Skeletal muscle tissue (tissue), 4 donors: Measurements from ENCODE around the gene PALLD. TPM values are rescaled to one million over a fixed set of nuclear protein-coding genes. Genes with fewer than 3 reads are reported as not detected.
A peak's percentile ranks its signal among the peaks of the same experiment; 100 is the strongest.

ENCODE experiments used
- H3K27ac ChIP-seq: one replicate; pipeline ENCODE4 v1.7.0; 2013; ENCODE audit warnings: mild to moderate bottlenecking, low read depth, low read length, inconsistent platforms
- H3K27me3 ChIP-seq, 3 donors: one replicate each; pipeline ENCODE4 v1.7.0; 2013; ENCODE audit warnings: low read length in 3 of 3; ENCODE audit not compliant: control insufficient read depth in 3 of 3, insufficient read depth in 3 of 3
- H3K36me3 ChIP-seq, 3 donors: one replicate each; pipeline ENCODE4 v1.7.0; 2013; ENCODE audit warnings: low read length in 3 of 3; ENCODE audit not compliant: control insufficient read depth in 3 of 3, insufficient read depth in 3 of 3
- H3K4me1 ChIP-seq, 3 donors: one replicate each; pipeline ENCODE4 v1.7.0; 2013; ENCODE audit warnings: low read length in 3 of 3, mild to moderate bottlenecking in 3 of 3; ENCODE audit not compliant: control insufficient read depth in 3 of 3, insufficient read depth in 3 of 3
- H3K4me3 ChIP-seq, 3 donors: one replicate each; pipeline ENCODE4 v1.7.0; 2013; ENCODE audit warnings: low read length in 3 of 3
- H3K9ac ChIP-seq, 3 donors: one replicate each; pipeline ENCODE4 v1.7.0; 2013; ENCODE audit warnings: low read length in 3 of 3, mild to moderate bottlenecking in 3 of 3, moderate library complexity in 2 of 3, low read depth in 1 of 3
- H3K9me3 ChIP-seq, 3 donors: one replicate each; pipeline ENCODE4 v1.7.0; 2013; ENCODE audit warnings: low read length in 3 of 3; ENCODE audit not compliant: control insufficient read depth in 3 of 3
- total RNA-seq: library from RNA; depleted of rRNA; stranded (reverse); fragments of >200 nt; gene quantifications from one replicate; pipeline ENCODE4 v1.2.3, GENCODE V29; 2014
- donor health status: Osteomylitis.

Gene PALLD
- total RNA-seq, 1 donor from 2014 or later, result 140 TPM

GRCh38 chr4:168782439-168782838 lies 285.6 kb downstream of the PALLD start:
- H3K36me3 ChIP-seq, result no peaks in the 10 kb centered on the region
- H3K27ac ChIP-seq, result no peak overlapping the region
- no peak overlapping the region for H3K9ac ChIP-seq
- H3K4me3 ChIP-seq, result no peak overlapping the region
- H3K27me3 ChIP-seq, result no peaks in the 10 kb centered on the region
- no peaks in the 10 kb centered on the region for H3K9me3 ChIP-seq
- no peaks in the 10 kb centered on the region for H3K4me1 ChIP-seq

GRCh38 chr4:168784786-168785461 lies 288.1 kb downstream of the PALLD start:
- no peaks in the 10 kb centered on the region for H3K27me3 ChIP-seq
- H3K4me1 ChIP-seq, result no peaks in the 10 kb centered on the region
- no peak overlapping the region for H3K9ac ChIP-seq
- no peaks in the 10 kb centered on the region for H3K9me3 ChIP-seq
- H3K27ac ChIP-seq, result no peak overlapping the region
- H3K4me3 ChIP-seq, result no peak overlapping the region
- no peaks in the 10 kb centered on the region for H3K36me3 ChIP-seq

- no peaks in the 10 kb centered on the region for H3K9me3 ChIP-seq
- no peak overlapping the region for H3K27ac ChIP-seq
These were observed 290.5 kb downstream of the PALLD start for GRCh38 chr4:168787334-168787733.

GRCh38 chr4:168787801-168788595 lies 291.1 kb downstream of the PALLD start:
- Histone ChIP-seq H3K27ac (no peak overlapping the region), H3K9ac (no peak overlapping the region), H3K36me3 (no peaks in the 10 kb centered on the region), H3K9me3 (no peaks in the 10 kb centered on the region), H3K4me1 (no peaks in the 10 kb centered on the region), H3K27me3 (no peaks in the 10 kb centered on the region), H3K4me3 (peak overlapping the region in 1 of 3 donors; percentile 35)

More at GRCh38 chr4:168787334-168787733, 290.5 kb downstream of the PALLD start:
- Histone ChIP-seq H3K27me3 (no peaks in the 10 kb centered on the region), H3K4me3 (no peak overlapping the region), H3K9ac (no peak overlapping the region), H3K4me1 (no peaks in the 10 kb centered on the region), H3K36me3 (no peaks in the 10 kb centered on the region)

GRCh38 chr4:168790898-168791297 lies 294.0 kb downstream of the PALLD start:
- no peaks in the 10 kb centered on the region for H3K27me3 ChIP-seq
- H3K4me3 ChIP-seq, result no peak overlapping the region
- peaks cover 2 to 15% (median 7%) of the 10 kb centered on the region in 3 donors for H3K4me1 ChIP-seq
- H3K9ac ChIP-seq, result no peak overlapping the region
- no peaks in the 10 kb centered on the region for H3K36me3 ChIP-seq
- H3K27ac ChIP-seq, result no peak overlapping the region
- H3K9me3 ChIP-seq, result no peaks in the 10 kb centered on the region

- H3K27ac ChIP-seq, result no peak overlapping the region
- no peaks in the 10 kb centered on the region for H3K36me3 ChIP-seq
- H3K27me3 ChIP-seq, result no peaks in the 10 kb centered on the region
- H3K9me3 ChIP-seq, result no peaks in the 10 kb centered on the region
- H3K4me3 ChIP-seq, result no peak overlapping the region
- H3K4me1 ChIP-seq, result peaks cover 6 to 20% (median 12%) of the 10 kb centered on the region in 3 donors
- no peak overlapping the region for H3K9ac ChIP-seq
These were observed 294.5 kb downstream of the PALLD start for GRCh38 chr4:168791376-168791775.

GRCh38 chr4:168793542-168793941 lies 296.7 kb downstream of the PALLD start:
- Histone ChIP-seq H3K27me3 (no peaks in the 10 kb centered on the region), H3K9ac (no peak overlapping the region), H3K27ac (no peak overlapping the region), H3K9me3 (no peaks in the 10 kb centered on the region), H3K36me3 (no peaks in the 10 kb centered on the region), H3K4me1 (peaks cover 12 to 20% (median 17%) of the 10 kb centered on the region in 3 donors), H3K4me3 (no peak overlapping the region)

- peaks cover 12 to 20% (median 17%) of the 10 kb centered on the region in 3 donors for H3K4me1 ChIP-seq
- H3K9me3 ChIP-seq, result no peaks in the 10 kb centered on the region
- H3K9ac ChIP-seq, result no peak overlapping the region
- no peak overlapping the region for H3K27ac ChIP-seq
- H3K27me3 ChIP-seq, result no peaks in the 10 kb centered on the region
- H3K4me3 ChIP-seq, result no peak overlapping the region
- H3K36me3 ChIP-seq, result no peaks in the 10 kb centered on the region
These were observed 297.3 kb downstream of the PALLD start for GRCh38 chr4:168794092-168794707.

- H3K36me3 ChIP-seq, result no peaks in the 10 kb centered on the region
- peaks cover 12 to 20% (median 17%) of the 10 kb centered on the region in 3 donors for H3K4me1 ChIP-seq
- H3K9ac ChIP-seq, result no peak overlapping the region
- no peak overlapping the region for H3K27ac ChIP-seq
- H3K9me3 ChIP-seq, result no peaks in the 10 kb centered on the region
- H3K27me3 ChIP-seq, result no peaks in the 10 kb centered on the region
- H3K4me3 ChIP-seq, result no peak overlapping the region
These were observed 298.0 kb downstream of the PALLD start for GRCh38 chr4:168794881-168795280.

GRCh38 chr4:168795346-168795745 lies 298.5 kb downstream of the PALLD start:
- Histone ChIP-seq H3K9me3 (no peaks in the 10 kb centered on the region), H3K4me3 (no peak overlapping the region), H3K9ac (no peak overlapping the region), H3K27ac (peak overlapping the region; percentile 14), H3K27me3 (no peaks in the 10 kb centered on the region), H3K36me3 (no peaks in the 10 kb centered on the region), H3K4me1 (peaks cover 12 to 20% (median 17%) of the 10 kb centered on the region in 3 donors)
